A549 (cell line): ENCODE measurements around the gene NMB. TPM values are rescaled to one million over a fixed set of nuclear protein-coding genes. Genes with fewer than 3 reads are reported as not detected.

Source experiments
- ATAC-seq, 2 experiments: fragments of 200-7000 bp in 1 of 2; fragments of >200 bp in 1 of 2; cut with Nextera tagmentation in 1 of 2; cut with Tn5 transposase in 1 of 2; 3 replicates each; pipeline versions ENCODE4 v1.8.0 to v1.9.1; 2018 to 2020; ENCODE audit warnings: mild to moderate bottlenecking in 1 of 2, moderate library complexity in 1 of 2
- CTCF ChIA-PET: fragments of 300-600 bp; sonication (Branson Sonifier 250); formaldehyde crosslinking; extraction: SDS; loops from one replicate; lab custom pipeline; 2021; ENCODE audit warnings: antibody characterized with exemption, inconsistent platforms; lab: Yijun Ruan, JAX
- POLR2A ChIA-PET: fragments of 350-600 bp; formaldehyde crosslinking; extraction: SDS; loops from one replicate; lab custom pipeline; 2021; ENCODE audit warnings: antibody characterized with exemption, inconsistent platforms; lab: Yijun Ruan, JAX
- DNase-seq, 2 experiments: peaks; one replicate each; pipeline versions ENCODE4 v3.0.0 to v3.0.0-alpha.2; 2011 to 2016; ENCODE audit warnings: low read depth in 1 of 2, low spot score in 1 of 2
- FAIRE-seq: peaks from 2 replicates; lab custom pipeline; 2011; peaks lifted over from hg19 to GRCh38; lab: Jason Lieb, UNC
- H3K27ac ChIP-seq, 2 experiments: fragments of >200 bp; sonication (Bioruptor Twin); formaldehyde crosslinking; 3 replicates each; pipeline ENCODE4 v1.5.1; 2016 to 2017
- H3K4me1 ChIP-seq: fragments of >200 bp; sonication (Bioruptor Twin); formaldehyde crosslinking; 3 replicates; pipeline ENCODE4 v1.6.1; 2016
- H3K4me2 ChIP-seq: fragments of >200 bp; sonication (Bioruptor Twin); formaldehyde crosslinking; 3 replicates; pipeline ENCODE4 v1.6.1; 2016
- H3K4me3 ChIP-seq: fragments of >200 bp; sonication (Bioruptor Twin); formaldehyde crosslinking; 3 replicates; pipeline ENCODE4 v1.5.1; 2016
- H3K9me3 ChIP-seq: fragments of >200 bp; sonication (Bioruptor Twin); formaldehyde crosslinking; 3 replicates; pipeline ENCODE4 v1.6.1; 2016
- KDM1A ChIP-seq: fragments of 200-600 bp; sonication (generic); IDR thresholded peaks from 2 replicates; pipeline ENCODE4 v1.6.1; 2016; ENCODE audit warnings: low read depth, mild to moderate bottlenecking
- KDM5A ChIP-seq: fragments of 200-600 bp; sonication (generic); IDR thresholded peaks from 2 replicates; pipeline ENCODE4 v1.6.1; 2016; ENCODE audit warnings: antibody characterized with exemption, mild to moderate bottlenecking
- NPAS2 ChIP-seq: fragments of 250-450 bp; sonication (Bioruptor Pico); IDR thresholded peaks from 2 replicates; pipeline ENCODE4 v1.8.0; 2022; ENCODE audit warnings: mild to moderate bottlenecking, moderate library complexity, borderline replicate concordance
- PHF8 ChIP-seq: fragments of 200-600 bp; sonication (generic); IDR thresholded peaks from 2 replicates; pipeline ENCODE4 v1.6.1; 2016; ENCODE audit warnings: low read depth, mild to moderate bottlenecking, antibody characterized with exemption, moderate library complexity, borderline replicate concordance
- POLR2A ChIP-seq: IDR thresholded peaks from 2 replicates; pipeline ENCODE4 v1.6.1; 2012; ENCODE audit warnings: mild to moderate bottlenecking, low read length
- RAD21 ChIP-seq, 2 experiments: fragments of >200 bp in 1 of 2; sonication (Bioruptor Twin) in 1 of 2; formaldehyde crosslinking in 1 of 2; IDR thresholded peaks in 1 of 2; conservative IDR thresholded peaks in 1 of 2; 2 replicates in 1 of 2; 3 replicates in 1 of 2; pipeline ENCODE4 v1.6.1; 2012 to 2018; ENCODE audit warnings: inconsistent platforms in 1 of 2
- RNF2 ChIP-seq: fragments of 200-600 bp; sonication (generic); IDR thresholded peaks from 2 replicates; pipeline ENCODE4 v1.6.1; 2016; ENCODE audit warnings: low read depth, mild to moderate bottlenecking, antibody characterized with exemption, moderate library complexity, borderline replicate concordance
- TFCP2L1 ChIP-seq: fragments of 250-450 bp; sonication (Bioruptor Pico); IDR thresholded peaks from 2 replicates; pipeline ENCODE4 v1.5.0; 2021; ENCODE audit warnings: mild to moderate bottlenecking
- WGBS: methylation state at CpG from one replicate; pipeline ENCODE4 v1.1.6; 2017; ENCODE audit errors: missing lambda C conversion rate; 5-methylcytosine and 5-hydroxymethylcytosine counted together
- polyA plus RNA-seq, 4 experiments: library from polyadenylated mRNA; depleted of rRNA in 3 of 4; stranded (reverse); fragments of >200 nt; fragmentation: RNase III in 1 of 4; extraction: RNeasy Plus Mini Kit Qiagen cat#74134 plus additional on column Dnase treatment in 1 of 4; gene quantifications; 2 replicates in 3 of 4; 3 replicates in 1 of 4; pipeline ENCODE4 v1.2.3, GENCODE V29; 2011 to 2017
- TF ChIP-seq, protein P1 (sequence below): fragments of >200 bp; sonication (Bioruptor Twin); formaldehyde crosslinking; IDR thresholded peaks from 2 replicates; pipeline ENCODE4 v1.6.1; 2016
- TF ChIP-seq, protein P2 (sequence below): IDR thresholded peaks from 2 replicates; pipeline ENCODE4 v1.6.1; 2012; ENCODE audit warnings: low read depth, borderline replicate concordance
- TF ChIP-seq, protein P3 (sequence below): fragments of >200 bp; sonication (Bioruptor Twin); formaldehyde crosslinking; IDR thresholded peaks from 3 replicates; pipeline ENCODE4 v1.5.1; 2016
- TF ChIP-seq, protein P4 (sequence below): fragments of 450-650 bp; IDR thresholded peaks from 2 replicates; pipeline ENCODE4 v1.6.1; 2014; ENCODE audit warnings: antibody characterized with exemption

Gene NMB
- polyA plus RNA-seq, 2 of the 4 experiments (the other 2 are of a cell fraction) = 10.1 to 18.5 TPM

DNA sequence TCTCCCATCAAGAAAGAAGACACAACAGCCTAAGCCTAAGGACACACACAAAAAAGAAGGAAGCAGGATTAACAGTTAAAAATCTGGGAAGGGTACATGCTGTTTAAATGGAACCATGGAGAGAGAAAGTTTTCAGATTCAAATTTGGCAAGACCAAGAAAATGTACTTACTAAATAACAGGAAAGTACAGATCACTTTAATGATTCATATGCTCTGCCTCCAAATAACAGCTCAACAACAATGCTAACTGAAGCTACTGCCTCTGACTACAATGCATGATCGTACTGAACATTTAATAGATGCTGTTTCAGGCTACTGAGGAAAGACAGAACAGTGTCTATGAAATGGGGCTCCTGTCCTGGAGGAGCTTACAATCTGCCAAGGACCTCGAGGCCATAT lies 8.4 kb upstream of the NMB start:
- Histone ChIP-seq H3K4me2 (no peak overlapping the region), H3K4me1 (no peaks in the 10 kb centered on the region), H3K4me3 (no peak overlapping the region), H3K9me3 (no peaks in the 10 kb centered on the region), H3K27ac (no peak overlapping the region)
- FAIRE-seq (no peak), ATAC-seq (no peak), DNase-seq (no peak)
- TF ChIP-seq KDM1A (no peak), TFCP2L1 (CRISPR knock-in tag) (no peak), RAD21 (conservative IDR thresholded peaks at IDR 0.05 in 1 of 2, IDR thresholded peaks at IDR 0.05 in 1 of 2) (no peak), PHF8 (no peak), NPAS2 (CRISPR knock-in tag) (no peak), KDM5A (no peak), POLR2A (no peak)
- TF ChIP-seq, protein P1, sequence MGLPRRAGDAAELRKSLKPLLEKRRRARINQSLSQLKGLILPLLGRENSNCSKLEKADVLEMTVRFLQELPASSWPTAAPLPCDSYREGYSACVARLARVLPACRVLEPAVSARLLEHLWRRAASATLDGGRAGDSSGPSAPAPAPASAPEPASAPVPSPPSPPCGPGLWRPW = no peak
- TF ChIP-seq, protein P2, sequence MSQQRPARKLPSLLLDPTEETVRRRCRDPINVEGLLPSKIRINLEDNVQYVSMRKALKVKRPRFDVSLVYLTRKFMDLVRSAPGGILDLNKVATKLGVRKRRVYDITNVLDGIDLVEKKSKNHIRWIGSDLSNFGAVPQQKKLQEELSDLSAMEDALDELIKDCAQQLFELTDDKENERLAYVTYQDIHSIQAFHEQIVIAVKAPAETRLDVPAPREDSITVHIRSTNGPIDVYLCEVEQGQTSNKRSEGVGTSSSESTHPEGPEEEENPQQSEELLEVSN = no peak
- ChIA-PET CTCF (interaction anchor here (0.6 to 4.0 kb wide), 8 partner anchors 11 to 378 kb away, joined by 3 to 11 read pairs (median 4); partner anchors contain the start of gene WDR73), POLR2A (no interaction called here)
- WGBS = 72% methylated on average over 2 of the region's 2 CpGs

DNA sequence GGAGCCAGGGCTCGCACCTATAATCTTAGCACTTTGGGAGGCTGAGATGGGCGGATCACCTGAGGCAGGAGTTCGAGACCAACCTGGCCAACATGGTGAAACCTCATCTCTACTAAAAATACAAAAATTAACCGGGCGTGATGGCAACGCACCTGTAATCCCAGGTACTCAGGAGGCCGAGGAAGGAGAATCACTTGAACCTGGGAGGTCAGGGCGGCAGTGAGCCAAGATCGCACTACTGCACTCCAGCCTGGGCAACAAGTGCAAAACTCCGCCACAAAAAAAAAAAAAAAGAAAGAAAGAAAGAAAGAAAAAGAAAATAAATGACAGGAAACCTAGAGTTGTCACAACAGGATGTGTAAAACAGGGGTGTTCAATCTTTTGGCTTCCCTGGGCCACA lies 3.0 kb upstream of the NMB start:
- WGBS = 94% methylated on average over 10 of the region's 10 CpGs
- Histone ChIP-seq H3K9me3 (no peaks in the 10 kb centered on the region), H3K4me3 (no peak overlapping the region), H3K27ac (no peak overlapping the region), H3K4me1 (peaks cover 21% of the 10 kb centered on the region), H3K4me2 (no peak overlapping the region)
- no peak for ATAC-seq
- TF ChIP-seq RNF2 = no peak
- ChIA-PET CTCF (interaction anchor here (0.6 to 8.6 kb wide), 6 partner anchors 12 to 267 kb away, joined by 3 to 85 read pairs (median 4); no protein-coding TSS in a partner anchor), POLR2A (interaction anchor here (0.8 kb wide), 1 partner anchor 267 kb away, joined by 3 read pairs; no protein-coding TSS in a partner anchor)
- no peak for FAIRE-seq
- DNase-seq = no peak

DNA sequence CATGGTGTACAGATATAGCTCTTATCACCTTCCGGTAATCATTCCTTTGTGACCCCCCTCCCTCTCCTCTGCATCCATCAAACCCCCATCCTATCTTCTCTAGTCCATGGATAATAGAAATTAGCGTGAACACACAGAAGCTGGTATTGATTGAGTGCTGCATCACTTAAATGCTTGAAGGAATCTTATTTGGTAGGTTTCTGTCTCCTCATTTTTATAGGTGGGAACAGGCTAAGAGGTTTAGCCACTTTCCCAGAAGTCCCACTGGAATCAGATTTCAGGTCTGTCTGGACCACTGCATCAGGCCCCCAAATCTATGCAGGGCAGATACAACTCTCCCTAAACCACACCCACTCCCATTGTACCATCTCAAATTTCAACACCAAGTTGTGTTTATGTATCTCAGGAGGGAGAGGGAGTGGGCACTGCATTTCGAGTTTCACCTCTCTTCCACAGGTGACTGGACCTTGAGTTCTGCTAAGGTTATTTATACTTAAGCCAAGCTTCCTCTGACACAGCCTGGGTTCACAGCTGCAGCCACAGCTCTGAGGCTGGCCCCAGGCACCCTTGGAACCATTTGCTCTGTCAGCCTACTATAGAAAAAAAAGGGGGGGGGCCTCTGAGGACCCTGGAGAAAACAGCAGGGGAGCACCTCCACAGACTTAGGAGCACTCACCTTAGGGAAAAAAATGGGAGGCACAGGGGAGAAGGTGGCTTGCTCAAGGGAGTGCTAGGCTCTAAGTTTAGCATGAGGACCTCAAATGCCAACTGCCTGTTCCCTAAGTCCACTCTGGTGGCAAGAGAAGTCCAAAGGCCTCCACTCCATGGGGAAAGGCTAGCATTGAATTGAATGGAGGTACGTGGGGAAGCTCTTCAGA lies 2.1 kb upstream of the NMB start:
- ChIA-PET POLR2A (interaction anchor here (0.8 to 2.2 kb wide), 2 partner anchors 56 to 268 kb away, joined by 3 to 27 read pairs; partner anchors contain the start of gene SEC11A), CTCF (interaction anchor here (0.5 to 8.6 kb wide), 12 partner anchors 8 to 268 kb away, joined by 3 to 85 read pairs (median 4); partner anchors contain the start of gene SEC11A)
- WGBS = 98% methylated on average over 4 of the region's 4 CpGs
- Histone ChIP-seq H3K27ac (no peak overlapping the region), H3K9me3 (no peaks in the 10 kb centered on the region), H3K4me2 (no peak overlapping the region), H3K4me3 (no peak overlapping the region), H3K4me1 (peaks cover 23% of the 10 kb centered on the region)
- DNase-seq = no peak
- TF ChIP-seq KDM1A = no peak
- TF ChIP-seq, protein P3, sequence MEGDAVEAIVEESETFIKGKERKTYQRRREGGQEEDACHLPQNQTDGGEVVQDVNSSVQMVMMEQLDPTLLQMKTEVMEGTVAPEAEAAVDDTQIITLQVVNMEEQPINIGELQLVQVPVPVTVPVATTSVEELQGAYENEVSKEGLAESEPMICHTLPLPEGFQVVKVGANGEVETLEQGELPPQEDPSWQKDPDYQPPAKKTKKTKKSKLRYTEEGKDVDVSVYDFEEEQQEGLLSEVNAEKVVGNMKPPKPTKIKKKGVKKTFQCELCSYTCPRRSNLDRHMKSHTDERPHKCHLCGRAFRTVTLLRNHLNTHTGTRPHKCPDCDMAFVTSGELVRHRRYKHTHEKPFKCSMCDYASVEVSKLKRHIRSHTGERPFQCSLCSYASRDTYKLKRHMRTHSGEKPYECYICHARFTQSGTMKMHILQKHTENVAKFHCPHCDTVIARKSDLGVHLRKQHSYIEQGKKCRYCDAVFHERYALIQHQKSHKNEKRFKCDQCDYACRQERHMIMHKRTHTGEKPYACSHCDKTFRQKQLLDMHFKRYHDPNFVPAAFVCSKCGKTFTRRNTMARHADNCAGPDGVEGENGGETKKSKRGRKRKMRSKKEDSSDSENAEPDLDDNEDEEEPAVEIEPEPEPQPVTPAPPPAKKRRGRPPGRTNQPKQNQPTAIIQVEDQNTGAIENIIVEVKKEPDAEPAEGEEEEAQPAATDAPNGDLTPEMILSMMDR = no peak
- TF ChIP-seq, protein P4, sequence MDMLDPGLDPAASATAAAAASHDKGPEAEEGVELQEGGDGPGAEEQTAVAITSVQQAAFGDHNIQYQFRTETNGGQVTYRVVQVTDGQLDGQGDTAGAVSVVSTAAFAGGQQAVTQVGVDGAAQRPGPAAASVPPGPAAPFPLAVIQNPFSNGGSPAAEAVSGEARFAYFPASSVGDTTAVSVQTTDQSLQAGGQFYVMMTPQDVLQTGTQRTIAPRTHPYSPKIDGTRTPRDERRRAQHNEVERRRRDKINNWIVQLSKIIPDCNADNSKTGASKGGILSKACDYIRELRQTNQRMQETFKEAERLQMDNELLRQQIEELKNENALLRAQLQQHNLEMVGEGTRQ = no peak
- no peak for FAIRE-seq
- no peak for ATAC-seq
